GM15510 (cell line): Measurements from ENCODE around the gene CPE.

Source experiments
- POLR2A ChIP-seq: IDR thresholded peaks from 3 replicates; pipeline ENCODE4 v1.6.1; 2011; ENCODE audit warnings: borderline replicate concordance; ENCODE audit not compliant: insufficient read length; ENCODE audit errors: extremely low read depth

CPE gene

DNA sequence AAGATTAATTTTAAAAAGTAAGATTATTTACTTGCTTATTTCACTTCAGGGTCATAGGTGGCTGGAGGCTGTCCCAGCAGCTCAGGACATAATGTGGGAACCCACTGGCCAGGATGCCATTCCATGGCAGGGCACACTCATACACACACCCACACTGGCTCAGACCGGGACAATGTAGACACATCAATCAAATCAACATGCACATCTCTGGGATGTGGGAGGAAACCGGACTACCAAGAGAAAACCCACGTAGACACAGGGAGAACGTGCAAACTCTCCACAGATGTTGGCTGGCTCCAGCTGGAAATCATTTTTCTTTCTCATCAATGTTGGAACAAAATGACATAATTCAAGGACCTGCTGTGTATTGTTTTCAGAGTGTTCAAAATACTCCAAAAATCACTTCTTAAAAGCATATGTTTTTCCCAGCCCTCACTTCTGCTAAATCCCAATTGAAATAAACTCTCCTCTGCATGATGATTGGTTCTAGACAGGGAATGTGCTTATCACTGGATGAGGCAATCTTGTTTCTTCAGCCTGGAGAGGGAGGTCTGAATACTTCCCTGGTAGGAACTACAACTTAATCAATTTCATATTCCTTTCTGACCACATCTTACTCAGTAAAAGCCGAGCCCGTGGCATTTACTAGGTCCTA lies 18.6 kb upstream of the CPE start:
- no peak for TF ChIP-seq POLR2A

DNA sequence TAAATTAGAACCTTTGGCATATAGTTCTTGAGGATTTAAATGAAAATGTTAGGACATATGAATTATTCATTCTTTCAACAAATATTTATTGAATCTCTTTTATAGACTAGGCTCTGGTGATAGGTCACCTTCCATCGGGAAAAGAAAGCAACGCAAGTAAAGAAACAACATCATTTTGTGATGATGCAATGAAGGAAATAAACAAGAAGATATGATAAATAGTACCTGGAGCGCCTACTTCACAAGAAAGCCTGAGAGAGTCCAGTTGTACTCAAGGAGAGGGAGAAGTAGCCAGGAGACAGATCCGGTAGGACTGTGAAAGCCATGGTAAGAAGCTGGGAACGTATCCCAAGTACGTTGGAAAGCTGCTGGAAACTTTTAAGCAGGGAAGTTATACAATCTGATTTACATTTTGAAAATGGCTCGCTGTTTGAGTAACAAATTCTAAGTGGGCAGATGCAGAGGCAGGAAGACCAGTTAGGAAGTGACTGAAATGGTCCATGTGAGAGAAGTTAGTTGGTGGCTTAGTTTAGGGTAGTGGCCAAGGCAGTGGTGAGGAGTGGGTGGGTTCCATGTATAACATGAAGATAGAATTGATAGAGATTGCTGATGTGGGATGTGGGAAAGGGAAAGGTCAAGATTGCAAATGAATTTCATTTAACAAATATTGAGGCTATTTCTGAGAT lies 17.7 kb upstream of the CPE start:
- TF ChIP-seq POLR2A: no peak

DNA sequence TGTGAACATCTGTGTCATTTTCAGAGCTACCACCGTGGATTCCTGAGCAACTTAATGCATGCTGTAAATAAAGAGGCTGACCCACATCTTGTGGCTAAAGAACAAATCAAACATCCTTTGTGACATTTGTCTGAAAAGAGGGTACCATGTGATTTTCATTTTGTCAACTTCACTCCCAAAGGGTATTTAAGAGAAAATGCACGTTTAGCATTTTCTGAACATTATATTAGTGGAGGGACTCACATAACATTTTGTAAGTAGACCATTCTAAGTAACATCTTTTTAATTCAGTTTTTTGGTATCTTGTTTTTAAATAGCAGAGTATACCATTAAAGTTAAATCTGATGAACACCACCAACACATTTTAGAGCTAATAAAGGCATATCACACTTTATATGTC lies 17.0 kb upstream of the CPE start:
- TF ChIP-seq POLR2A: no peak

DNA sequence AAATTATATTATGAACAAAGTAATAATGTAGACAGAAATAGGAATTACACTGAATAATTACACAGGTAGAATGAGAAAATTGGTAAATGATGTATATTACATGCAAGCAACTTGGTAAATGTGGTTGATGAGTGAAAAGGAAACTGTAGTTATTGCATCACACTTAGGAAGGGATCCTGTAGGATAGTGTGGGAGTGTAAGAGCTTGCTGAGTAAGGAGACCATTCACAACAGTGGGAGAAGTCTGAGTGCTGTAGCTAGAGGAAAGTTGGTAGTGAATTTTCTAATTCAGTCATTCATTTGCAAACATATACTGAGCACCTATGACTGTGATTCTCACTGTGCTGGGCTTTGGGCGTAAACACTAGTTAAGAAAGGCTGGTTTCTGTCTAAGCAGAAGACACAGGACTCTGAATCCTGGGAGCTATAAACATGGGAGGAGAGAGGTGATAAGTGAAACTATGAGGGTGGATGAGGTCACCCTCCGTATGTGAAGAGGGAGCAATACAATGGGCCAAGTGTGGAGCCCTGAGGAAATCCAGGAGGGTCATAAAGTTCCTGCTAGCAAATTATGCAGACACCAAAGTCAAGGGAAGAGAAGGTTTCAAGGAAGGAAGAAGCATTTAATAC lies 14.2 kb upstream of the CPE start:
- TF ChIP-seq POLR2A: no peak

DNA sequence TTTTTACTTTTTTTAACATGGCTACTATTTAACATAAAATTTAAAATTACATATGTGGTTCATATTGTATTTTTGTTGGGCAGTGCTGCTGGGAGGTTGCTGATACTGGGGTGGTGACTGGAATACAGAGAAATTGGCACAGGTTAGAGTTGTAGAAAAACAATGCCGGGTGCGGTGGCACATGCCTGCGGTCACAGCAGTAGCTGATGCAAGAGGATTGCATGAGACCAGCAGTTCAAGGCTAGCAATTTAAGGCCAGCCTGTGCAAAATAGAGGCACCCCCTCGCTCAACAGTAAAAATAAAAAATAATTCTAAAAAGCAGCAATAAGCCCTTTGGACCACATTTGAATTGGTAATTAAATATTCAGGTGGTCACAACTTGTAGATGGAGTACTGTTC lies 11.8 kb upstream of the CPE start:
- no peak for TF ChIP-seq POLR2A

DNA sequence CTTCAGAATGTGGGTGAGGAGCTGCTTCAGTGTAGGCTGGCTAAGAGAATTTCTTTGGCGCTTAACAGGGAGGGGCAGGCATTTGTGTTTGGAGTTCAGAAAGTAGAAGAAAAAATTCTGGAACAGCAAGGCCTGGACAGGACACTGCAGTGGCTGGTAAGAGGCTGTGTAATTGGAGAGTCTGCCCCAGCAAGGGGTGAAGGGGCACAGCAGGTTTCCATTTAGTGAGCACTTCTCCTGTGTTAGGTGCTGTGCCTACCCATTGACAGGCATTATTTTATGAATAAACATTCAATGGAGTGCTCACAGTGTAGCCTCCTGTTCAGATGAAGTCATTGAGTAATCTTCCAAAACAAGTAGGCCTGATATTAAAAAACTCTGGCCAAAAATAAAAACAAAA lies 10.7 kb upstream of the CPE start:
- TF ChIP-seq POLR2A: no peak

DNA sequence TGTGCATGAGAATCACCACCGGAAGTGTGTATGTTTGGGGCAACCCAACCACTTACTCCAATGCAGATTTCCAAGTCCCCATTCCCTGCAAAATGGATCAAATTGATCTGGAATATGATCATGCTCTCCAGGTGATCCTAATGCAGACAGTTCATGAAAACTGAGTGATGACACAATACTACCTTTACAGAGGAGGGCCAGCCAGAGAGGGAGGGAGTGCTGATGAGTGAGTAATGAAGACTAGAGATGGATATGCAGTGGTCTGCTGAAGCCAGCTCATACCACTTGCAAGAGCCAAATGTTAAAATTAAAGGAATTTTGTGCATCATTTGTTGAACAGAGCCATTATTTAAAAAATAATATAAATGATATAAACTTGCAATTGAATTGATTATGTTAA lies 10.2 kb upstream of the CPE start:
- TF ChIP-seq POLR2A: no peak

DNA sequence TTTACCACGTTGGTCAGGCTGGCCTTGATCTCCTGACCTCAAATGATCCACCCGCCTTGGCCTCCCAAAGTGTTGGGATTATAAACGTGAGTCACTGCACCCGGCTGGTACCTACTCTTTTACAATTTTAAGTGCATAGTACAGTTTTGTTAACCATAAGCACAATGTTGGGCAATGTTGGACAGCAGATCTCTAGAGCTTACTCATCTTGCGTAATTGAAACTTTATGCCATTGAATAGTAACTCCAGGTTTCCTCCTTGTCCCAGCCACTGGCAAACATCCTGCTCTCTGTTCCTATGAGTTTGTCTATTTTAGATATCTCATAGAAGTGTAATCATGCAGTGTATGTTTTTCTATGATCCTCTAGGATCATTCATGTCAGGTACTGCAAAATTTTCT lies 9.3 kb upstream of the CPE start:
- no peak for TF ChIP-seq POLR2A

DNA sequence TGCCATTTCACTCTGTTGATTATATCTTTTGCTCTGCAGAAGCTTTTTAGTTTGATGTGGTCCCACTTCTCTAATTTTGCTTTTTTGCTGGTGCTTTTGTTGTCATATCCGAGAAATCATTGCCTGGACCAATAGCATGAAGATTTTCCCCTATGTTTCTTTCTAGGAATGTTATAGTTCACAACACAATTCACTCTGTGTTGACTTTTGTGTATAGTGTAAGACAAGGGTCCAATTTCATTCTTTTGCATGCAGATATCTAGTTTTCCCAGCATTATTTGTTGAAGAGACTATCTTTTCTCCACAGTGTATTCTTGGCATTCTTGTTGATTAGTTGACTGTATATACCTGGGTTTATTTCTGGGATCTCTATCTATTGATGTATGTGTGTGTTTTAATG lies 8.3 kb upstream of the CPE start:
- TF ChIP-seq POLR2A: no peak

DNA sequence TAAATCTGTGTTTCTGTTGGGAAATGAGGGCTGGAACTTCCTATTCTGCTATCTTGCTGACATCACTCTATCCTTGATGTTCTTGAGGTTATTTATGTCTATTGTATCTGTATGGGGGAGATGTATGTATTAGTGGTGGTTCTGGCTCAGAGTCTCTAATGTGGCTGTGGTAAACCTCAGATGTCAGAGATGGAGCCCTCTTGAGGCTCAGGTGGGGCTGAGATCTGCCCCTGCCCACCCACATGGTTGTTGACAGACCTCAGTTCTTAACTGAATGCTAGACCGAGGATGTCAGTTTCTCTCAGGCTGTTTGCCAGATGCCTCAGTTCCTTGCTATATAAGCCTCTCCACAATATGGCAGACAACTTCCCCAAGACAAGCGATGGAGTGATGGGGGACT lies 3.3 kb upstream of the CPE start:
- no peak for TF ChIP-seq POLR2A

DNA sequence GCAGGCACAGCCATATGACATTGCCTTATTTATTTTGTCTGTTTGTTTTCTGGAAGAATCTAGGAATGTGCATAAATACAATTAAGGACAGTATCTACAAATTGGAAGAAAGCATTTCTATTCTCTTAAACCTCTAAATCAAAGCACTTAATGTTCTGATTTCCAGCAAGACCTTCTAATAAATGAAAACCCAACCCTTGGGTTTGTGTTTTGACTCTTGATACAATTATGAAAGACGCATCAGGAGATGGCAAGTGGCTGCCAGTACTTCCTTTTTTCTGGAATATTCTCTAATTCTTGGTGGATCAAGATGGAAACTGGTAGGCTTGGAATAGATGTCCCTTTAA lies 437 bp upstream of the CPE start:
- TF ChIP-seq POLR2A: no peak

DNA sequence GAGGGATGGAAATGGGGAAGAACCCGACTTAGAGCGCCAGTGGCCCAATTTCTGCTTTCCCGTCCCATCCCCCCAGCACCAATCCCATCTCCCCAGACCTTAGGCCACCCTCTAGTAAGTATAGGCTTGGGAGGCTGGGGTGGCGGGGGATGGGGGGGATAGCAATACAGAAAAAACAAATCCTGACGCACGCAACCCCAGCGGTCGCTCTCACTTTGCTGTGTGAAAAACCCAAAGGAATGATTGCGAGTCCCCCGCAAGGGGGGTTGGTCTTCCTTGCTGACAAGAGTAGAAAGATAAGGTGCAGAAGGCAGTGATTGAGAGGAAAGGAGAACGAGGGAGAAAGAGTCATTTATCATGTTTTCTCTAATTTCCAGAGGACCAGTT lies 863 bp downstream of the CPE start:
- TF ChIP-seq POLR2A: no peak

DNA sequence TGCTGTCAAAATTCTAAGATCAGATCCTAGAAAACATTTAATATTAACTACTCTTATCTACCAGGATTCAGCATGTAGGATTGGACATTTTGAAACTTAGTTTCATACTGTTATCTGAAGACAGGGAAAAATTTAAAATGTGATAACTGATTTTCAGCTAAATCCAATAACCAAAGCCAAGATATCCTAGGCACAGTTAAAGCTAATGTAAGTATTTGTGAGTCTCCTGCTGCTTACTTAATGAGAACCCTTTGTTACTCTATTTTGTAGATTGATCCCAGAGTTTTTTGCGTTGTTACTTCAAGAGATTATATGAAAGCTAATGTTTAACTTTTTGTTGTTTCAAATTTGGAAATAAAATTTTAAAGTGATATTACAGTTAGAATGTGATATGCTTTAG lies 2.0 kb downstream of the CPE start:
- TF ChIP-seq POLR2A: no peak

DNA sequence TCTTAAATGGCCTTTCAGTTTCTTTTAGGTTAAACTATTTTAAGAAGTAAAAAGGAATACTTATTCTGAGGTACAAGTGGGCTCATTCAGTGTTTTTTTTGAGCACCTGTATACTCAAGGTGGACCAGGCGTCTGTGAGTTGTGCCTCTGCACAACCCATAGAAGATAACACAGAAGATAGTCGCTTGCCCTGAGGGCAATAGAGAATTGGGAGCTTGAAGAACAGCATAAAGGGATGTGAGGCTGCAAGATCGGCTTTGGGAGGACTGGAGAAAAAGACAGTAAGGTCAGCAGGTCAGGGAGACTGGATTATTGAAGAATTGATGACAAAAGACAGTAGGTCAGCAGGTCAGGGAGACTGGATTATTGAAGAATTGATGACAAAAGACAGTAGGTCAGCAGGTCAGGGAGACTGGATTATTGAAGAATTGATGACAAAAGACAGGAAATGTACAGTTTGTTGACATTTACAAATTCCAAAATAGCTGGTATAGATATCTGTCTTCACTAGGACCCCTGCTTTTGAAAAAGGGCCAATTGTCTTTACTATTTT lies 3.1 kb downstream of the CPE start:
- TF ChIP-seq POLR2A: no peak

DNA sequence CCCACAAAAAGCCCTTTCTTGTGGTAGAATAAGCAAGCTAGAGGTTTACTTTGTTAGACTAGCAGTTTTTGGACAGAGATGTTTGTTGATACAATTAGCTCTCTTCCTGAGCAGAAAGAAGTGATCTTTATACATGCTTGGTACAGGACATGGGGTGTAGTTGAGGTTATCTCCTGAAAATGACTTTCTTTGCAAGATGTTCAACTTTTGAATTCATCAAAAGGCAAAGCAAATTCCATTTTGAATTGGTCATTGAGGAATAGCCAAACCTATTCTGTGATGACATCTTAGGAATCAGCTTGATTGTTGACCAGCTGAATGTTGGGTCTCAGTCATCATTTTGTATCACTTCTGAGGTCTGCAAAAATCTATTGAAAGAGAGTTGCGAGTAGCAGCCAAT lies 3.8 kb downstream of the CPE start:
- no peak for TF ChIP-seq POLR2A

DNA sequence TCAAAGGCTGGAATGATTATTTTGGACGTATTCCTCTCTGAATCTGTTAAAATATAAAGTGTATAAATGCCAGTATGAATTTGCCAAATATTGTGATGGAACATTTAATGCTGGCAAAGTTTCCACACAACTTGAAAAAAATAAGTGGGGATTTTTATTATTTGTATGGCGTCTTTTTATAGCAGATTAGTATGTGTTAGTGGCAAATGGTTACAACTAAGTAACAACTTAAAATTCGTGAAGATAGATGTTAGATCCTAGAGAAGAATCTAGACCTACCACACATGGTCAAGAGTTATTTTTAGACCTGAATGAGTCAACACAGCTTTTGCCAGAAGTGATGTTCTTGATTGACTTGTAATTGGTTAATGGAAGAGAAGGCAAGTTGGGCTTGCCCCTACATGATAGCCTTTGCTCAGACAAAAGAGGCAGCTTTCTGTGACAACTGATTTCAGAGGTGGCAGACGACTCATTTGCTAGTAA lies 4.8 kb downstream of the CPE start:
- TF ChIP-seq POLR2A: no peak
